HG02943 (cell line): ENCODE data around the gene SIGLEC6.

Source experiments
- ATAC-seq: cut with Tn5 transposase; IDR thresholded peaks from one replicate; pipeline ENCODE4 v1.9.1; 2021; ENCODE audit warnings: mild to moderate bottlenecking, low read depth, moderate library complexity; ENCODE audit not compliant: unreplicated experiment

The SIGLEC6 gene

DNA sequence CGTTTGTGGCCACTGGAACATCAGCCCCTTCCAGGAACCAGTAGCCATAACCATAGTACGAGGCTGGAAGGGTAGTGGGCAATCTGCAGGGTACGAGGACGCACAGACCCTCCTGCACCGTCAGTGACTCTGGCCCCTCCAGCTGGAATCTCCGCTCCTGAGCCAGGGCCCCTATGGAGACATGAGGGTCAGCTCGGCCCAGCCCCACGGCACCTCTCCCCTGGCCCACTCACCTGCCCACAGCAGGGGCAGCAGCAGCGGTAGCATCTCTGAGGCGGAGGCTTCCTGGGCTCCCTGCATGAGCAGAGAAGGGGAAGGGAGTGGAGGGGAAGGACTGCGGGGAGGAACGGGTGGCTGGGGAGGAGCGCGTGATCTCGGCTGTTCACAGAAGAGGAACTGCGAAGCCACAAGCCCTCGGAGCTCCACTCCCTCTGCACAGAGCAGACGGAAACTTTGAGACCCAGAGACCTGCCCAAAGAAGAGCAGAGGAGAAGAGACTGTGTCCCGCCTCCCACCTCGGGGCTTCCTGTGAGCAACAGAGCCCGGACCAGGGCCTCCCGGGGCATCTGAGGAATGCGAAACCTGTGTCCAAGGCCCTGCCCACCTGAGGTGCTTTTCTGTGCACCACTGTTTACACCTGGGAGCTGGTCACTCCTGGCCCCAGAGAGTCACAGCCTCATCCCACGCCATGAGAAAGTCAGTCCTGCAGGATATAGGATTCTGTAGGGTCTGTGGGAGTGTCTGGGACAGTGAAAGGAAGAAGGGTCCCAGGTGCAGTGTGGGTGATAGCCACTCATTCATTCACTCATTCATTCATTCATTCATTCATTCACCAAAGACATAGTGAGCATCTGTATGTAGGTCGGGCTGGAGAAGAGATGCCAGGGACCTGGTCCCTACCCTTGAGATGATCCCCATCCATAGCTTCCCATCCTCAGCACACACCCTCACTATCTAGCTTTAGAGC, at the start of gene SIGLEC6:
TSS of gene SIGLEC6 (minus strand) at position 322 of the 967 bp plus-strand sequence. CDS start at position 300, 22 bp downstream.
- ATAC-seq, result no peak

DNA sequence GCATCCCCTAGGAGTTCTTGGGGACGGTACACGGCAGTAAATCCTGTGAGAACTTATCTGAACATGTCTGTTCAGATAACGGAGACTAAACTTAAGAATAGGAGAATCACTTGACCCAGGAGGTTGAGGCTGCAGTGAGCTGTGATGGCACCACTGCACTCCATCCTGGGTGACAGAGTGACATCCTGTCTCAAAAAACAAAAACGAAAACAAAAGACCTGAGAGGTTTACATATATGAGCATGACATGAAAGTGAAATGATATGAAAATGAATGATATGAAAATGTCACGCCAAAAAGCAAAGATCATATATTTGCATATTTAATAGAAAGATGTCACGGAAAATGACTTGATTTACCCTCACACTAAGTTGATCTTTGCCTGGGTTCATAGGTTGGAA, 45.4 kb upstream of the SIGLEC6 start:
- no peak for ATAC-seq

DNA sequence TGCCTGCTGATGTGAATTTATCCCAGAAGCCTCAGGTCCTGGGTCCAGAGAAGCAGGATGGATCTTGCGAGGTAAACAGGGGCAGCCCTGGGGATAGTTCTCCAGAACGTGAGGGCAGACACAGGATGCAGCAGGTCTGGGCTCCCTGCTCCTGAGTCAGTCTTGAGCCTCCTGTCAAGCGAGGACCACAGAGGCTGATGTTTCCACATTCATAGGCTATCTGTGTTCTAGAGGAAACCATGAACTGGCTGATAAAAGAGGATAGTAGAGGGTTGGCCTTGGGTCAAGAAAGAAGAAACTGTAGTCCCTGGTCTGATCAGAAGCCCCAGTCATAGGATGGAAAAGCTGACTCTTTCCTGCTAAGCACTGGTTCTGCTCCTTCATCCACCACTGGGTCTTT, 41.9 kb upstream of the SIGLEC6 start:
- no peak for ATAC-seq

DNA sequence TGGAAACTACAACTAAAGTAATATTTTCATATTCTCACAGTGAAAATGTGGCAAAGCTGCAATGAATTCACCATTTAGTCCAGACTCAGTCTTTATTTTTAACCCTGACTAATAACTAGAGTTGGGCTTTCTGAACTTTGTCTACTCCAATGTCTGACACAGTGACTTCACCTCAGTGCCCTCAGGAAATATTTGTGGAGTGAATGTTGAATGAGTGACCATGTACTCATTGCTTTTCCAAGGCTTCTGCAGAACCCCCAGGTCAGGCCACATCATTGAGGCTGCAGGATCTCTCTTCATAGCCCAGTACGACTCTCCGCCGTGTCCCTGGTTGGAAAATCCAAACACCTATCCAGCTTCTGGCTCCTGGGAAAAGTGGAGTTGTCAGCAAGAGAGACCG, 41.4 kb upstream of the SIGLEC6 start:
- no peak for ATAC-seq

DNA sequence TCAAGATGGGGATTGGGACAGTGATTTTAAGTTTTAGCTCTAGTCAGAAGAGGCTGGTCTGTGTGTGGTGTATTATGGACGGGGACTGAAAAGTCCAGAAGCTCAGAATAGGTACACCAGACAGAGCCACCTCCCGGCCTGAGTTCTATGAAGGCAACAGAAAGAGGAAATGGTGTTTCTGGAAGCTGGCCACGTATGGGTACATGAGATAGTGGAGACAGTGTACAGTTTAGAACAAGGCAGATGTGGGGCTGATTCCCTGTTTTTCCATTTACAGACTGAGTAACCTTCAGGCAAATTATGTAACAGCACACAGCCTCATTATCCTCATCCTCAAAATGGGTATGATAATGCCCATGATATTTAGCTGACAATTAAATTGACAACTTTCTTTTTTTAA, 40.9 kb upstream of the SIGLEC6 start:
- ATAC-seq, result no peak

DNA sequence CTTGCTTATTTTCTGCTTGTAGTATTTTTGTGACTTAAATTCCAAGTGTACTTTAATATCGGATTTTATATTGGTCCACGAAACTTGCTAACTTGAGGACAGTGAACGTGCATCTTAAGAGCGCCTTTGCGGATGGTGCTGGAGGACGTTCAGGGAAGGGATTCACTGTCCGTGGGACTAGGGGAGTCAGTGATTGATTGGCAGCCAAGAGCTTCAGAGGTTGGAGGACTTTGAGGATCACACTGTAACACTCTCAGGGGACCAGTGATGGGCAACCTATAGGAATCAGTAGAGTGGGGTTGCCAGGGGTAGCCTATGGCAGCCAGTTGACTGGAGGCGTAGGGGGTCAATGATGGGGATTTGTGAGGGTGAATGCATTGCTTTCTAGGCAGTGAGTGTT, 40.1 kb upstream of the SIGLEC6 start:
- ATAC-seq, result no peak

DNA sequence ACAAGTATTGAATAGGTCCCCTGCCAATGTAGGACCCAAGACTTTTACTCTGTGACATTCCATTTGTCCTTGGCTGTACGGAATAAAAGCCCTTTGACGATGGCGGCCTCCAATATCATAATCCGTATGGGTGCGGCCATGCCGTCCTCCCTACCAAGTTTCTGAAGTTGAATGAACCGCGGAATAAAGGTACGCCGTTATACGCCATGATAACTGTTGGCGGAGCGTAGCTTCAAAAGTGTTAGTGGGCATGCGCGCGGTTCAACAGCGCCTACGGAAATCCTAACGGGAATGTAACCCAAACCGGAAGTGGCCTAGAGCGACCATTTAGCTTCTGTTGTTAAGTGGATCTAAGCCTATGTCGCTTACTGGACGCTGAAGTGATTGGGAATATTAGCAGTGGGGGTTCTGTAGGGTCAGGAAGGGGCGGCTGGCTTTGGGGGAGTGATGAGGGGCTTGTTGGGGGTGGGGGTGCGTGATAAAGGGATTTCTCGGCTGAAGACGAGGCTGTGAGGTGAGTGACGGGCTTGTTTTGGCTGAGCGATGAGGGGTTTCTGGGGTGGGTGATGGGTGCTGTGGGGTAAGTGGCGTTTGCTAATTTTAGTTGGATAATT, 39.6 kb upstream of the SIGLEC6 start, which contains the start of gene ZNF175:
TSS of gene ZNF175 (plus strand) at position 322 of the 614 bp plus-strand sequence. CDS start 2,047 bp downstream, outside the sequence.
- ATAC-seq, result peak; percentile 86

DNA sequence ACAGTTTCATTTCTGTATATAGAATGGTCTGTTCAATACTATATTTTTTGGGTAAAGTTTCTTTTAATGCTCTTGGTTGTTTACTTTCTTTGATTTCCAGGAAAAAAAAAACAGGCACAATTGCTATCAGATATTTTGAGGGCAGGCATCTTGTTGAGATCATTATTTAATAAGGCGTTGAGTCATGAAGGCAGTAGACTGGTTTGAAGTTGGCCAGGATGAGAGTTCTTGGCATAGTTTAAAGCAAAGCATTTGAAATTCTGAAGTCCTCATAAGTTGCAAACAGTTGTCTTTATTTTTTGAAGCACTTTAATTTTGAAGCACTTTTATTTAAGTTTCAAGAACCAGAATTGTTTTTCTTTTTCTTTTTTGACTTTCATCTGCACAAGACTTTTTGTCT, 37.0 kb upstream of the SIGLEC6 start:
- ATAC-seq, result no peak

DNA sequence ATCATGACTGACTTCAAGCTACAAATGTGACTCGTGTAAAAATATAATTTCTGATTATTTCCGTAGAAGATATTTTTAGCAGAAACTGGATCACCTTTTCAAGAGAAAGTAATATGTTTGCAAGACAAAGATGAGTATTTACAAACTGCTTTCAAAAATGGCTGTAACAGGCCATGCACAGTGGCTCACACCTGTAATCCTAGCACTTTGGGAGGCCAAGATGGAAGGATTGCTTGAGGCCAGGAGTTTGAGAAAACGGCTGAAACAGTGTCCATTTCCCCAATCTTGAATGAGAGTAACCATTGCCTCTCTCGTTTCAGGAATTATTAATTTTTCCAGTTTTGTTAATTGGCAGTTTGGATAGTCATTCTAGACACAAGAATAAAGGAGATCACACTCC, 36.1 kb upstream of the SIGLEC6 start:
- no peak for ATAC-seq

DNA sequence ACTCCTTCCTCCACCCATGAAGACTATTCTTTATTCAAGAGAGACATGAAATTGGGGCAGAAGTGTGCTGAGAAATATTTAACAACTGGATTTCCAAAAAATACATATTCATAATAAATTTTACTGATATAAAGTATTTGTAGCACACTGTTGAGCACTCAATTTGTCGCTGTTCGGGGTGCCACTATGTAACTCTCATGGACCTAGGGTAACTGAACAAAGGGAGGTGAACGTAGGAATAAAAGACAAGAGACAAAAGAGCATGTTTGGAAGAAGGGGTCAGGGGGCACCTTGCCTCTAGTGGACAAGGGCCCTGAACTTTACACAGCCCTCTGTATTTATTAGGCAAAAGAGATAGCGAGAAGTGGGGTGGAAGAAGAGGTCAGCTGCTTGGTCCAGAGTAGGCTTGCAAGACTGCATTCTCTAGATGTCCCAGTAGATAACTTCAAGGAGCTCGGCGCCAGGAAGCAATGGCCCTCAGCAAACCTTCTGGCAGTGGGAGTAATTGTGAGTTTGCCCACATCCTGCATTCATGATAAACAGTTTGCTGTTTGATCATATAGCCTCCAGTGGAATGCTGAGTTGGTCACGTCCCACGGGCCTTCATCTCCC, 35.1 kb upstream of the SIGLEC6 start:
- no peak for ATAC-seq

DNA sequence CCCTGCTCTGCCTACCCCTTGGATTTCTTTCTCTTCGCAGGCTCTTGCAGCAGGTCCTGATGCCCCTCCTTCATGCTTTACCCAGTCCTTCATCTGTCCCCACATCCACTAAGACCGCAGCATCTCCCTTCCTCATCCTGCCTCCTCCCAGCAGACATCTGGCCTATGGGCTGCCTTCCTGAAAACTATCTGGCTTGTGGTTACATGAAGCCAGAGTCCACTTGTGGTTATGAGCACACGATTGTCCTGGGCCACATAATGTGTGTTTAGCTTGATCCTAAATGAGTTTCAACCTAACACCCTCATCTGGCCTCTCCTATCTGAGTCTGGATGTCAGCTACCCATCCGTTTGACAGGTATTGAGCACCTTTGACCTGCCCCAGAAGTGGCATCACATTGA, 34.1 kb upstream of the SIGLEC6 start:
- ATAC-seq, result no peak

DNA sequence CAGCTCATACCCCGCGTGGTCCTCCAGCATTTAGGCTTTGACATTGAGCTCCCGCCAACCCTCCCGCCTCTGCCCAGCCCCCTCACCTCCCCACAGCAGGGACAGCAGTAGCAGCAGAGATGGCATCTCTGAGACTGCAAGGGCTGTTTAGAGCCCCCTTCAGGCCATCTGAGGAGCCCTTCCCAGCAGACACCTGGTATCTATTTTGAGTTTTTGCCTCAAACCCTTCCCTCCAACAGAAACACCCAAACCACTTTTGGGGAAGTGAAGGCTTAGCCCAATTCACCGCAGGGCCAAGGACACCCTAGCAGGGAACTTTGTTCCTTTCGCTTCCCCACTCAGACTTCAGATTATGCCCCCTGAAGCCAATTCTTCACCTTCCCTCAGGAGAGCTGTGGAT, 33.3 kb upstream of the SIGLEC6 start:
- ATAC-seq, result no peak

DNA sequence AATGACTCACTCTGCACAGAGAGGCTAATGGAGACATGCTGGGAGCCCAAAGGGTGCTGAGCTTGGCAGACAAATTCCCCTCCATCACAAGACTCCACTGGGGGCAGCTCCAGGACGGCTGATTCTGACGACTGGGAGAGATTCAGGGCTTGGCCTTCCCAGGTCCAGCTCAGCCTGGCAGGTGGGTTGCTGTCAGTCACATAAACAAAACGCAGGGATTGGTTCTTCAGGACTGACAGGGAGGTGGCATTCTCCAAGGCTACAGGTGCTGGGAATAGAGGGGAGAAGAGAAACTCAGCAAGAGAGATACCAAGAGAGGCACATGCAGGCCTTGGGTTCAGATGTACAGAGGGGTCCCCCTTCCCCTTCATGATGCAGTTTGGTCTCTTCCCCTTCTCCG, 28.9 kb upstream of the SIGLEC6 start:
- ATAC-seq, result no peak

DNA sequence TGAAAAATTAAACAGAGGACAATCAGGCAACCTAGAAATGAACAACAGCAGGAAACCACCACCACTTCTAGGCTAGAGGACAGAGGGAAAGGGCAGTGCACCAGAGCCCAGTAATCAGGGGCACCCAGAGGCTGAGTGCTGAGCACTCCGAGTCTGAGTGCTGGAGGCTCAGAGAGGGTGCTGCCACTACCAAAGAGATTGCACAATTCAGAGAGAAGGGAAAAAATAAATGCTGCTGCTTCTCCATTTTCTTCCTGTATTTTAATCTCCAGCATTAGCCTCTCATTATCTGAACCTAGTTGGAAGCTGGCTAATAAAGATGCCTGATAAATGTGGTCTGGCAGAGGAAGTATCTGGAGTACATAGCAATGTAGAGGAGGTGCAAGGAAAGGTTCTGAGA, 27.8 kb upstream of the SIGLEC6 start:
- ATAC-seq, result no peak

DNA sequence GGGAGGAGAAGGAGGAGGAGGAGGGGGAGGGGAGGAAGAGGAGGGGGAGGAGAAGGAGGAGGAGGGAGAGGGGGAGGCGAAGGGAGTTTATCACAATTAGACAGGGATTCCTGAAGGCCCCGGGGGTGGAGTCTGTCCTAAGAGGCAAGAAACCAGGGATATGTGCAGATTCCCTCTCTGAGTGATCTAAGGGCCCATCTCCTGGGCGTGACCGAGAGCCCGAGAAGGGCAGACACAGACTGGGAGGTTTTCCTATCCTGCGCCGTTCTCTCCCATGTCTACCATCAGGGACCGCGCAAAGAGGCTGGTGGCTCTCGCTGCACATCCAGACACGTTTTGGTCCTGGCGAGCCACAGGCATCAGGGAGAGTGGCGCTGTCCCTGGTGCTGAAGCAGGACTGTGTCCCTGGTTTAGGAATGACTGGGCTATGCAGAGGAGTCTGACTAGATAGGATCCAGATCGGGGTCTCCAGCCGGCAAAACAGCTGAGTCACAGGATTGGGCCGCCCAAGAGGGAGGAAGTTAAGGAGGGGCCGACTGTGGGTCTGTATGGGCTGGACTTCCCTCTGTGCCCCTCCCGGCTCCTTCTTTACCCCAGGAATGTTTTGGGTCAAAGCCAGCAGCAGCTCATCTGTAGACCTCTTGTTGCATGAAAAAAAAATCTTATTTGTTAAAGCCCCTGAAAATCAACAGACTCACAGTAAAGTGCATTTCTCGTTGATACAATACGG, 21.7 kb upstream of the SIGLEC6 start:
- ATAC-seq, result no peak

DNA sequence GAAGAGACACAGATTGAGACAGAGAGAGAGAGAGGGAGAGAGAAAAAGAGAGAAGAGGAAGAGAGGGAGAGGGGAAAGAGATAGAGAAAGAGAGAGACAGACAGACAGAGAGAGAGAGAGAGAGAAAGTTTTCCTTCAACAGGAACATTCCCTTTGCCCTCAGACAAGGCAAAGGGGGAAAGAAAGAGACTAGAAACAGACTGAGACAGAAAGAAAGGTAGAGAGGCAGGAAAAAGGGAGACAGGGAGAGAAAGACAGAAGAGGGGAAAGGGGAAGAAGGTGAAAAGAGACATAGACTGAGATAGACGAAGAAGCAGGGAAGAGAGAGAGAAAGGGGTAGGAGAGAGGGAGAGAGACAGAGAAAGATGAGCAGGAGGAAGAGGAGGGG, 21.1 kb upstream of the SIGLEC6 start:
- no peak for ATAC-seq

DNA sequence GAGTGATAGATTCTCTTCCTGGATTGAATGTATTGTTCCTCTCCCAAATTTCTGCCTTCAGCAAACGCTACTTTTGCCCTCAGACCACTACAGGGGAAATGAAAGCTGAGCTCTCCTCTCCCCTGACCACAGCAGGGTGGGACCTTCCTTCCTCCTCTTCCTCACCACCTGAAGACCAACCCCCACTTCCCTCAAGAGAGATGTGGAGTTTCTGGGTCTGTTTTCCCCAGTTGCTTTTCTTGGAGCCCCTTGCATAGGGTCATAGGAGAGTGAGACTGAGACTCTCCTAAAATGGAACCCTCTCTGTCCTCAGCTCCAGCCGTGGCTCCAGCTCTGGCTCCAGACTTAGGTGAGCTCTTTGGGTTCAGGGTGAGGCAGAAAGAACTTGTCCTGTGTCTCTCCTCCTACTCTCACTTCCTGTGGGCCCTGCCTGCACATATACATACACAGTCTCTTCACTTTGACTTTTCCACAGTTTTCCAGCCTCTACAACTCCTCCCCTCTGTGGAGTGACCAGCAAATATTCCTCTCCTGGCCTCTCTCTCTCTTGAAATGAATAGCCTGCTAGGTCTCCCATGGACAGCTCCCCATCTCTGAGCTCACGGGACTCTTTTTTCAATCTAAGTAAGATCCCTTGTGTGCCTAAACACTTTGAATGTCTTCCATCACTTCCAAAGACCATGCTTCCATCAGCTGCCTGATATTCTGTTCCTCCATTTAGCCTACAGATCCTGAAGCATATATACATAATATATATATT, 20.4 kb upstream of the SIGLEC6 start:
- ATAC-seq, result no peak

DNA sequence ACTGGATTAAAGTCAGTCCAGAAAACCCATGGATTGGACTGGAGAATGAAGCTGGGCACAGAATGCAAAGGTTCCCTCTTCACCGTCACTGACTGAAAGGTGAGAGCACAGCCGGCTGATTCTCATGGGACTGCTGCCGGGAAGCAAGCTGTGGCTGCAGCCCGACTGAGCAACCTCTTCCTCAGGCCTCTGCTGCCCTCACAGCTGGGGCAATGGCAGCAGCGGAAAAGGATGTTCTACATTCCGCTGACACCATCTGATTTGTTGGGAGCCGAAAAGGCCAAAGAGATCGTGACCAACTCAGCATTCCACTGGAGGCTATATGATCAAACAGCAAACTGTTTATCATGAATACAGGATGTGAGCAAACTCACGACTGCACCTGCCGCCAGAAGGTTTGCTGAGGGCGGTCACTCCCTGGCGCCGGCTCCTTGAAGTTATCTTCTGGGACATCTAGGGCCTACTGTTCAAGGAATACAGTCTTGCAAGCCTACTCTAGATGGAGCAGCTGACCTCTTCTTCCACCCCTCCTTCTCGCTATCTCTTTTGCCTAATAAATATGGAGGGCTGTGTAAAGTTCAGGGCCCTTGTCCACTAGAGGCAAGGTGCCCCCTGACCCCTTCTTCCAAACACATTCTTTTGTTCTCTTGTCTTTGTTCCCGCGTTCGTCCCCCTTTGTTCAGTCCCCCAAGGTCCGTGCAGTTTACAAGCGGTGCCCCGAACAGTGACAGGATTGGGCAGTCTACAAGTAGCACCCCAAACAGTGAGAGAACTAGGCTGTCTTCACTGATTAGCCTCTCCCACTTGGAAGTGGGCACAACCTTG, 19.6 kb upstream of the SIGLEC6 start:
- ATAC-seq, result no peak
